ENCODE data around the gene PARD3B. TPM values are rescaled to one million over a fixed set of nuclear protein-coding genes. Genes with fewer than 3 reads are reported as not detected.

Gene PARD3B
- total RNA-seq, 1 experiment from 2014 or later = 6.4 TPM

GRCh38 chr2:205505371-205505770, 960.1 kb downstream of the PARD3B start:
- no CpG with 5 or more reads among the region's 2 CpGs for WGBS (ENCODE audit: extremely low coverage, insufficient read length, low lambda C conversion rate)
- no peak overlapping the region for H3K4me3 Mint-ChIP-seq
- H3K14ac ChIP-seq (ENCODE audit: insufficient read depth, low read length) = no peak overlapping the region
- H3K27me3 Mint-ChIP-seq (ENCODE audit: low read depth) = no peaks in the 10 kb centered on the region
- no peak overlapping the region for H4K5ac ChIP-seq (ENCODE audit: insufficient read length, low read depth, low read length)
- no peaks in the 10 kb centered on the region; the same call in 1 of the 2 replicates for H3K4me1 ChIP-seq (ENCODE audit: insufficient read depth, low read length)
- H2BK120ac ChIP-seq (ENCODE audit: low read depth, low read length, poor library complexity, severe bottlenecking) = no peak overlapping the region
- H2AK5ac ChIP-seq (ENCODE audit: insufficient read length, low read length) = no peak overlapping the region
- H3K23ac ChIP-seq (ENCODE audit: insufficient read length, low read depth, low read length) = no peak overlapping the region
- no peak overlapping the region for H2BK20ac ChIP-seq (ENCODE audit: low read depth, low read length, poor library complexity, severe bottlenecking)
- H3K9me3 ChIP-seq (ENCODE audit: control insufficient read depth, low read depth, low read length) = no peaks in the 10 kb centered on the region
- H3K9me3 Mint-ChIP-seq = peaks cover 3% of the 10 kb centered on the region in 2 experiments; a peak in 4 of 5 replicates
- no peaks in the 10 kb centered on the region for H3K79me1 ChIP-seq (ENCODE audit: insufficient read depth, low read depth, low read length, poor library complexity, severe bottlenecking)
- no peak overlapping the region for H3T11ph ChIP-seq (ENCODE audit: low read length)
- TF ChIP-seq, protein P1, sequence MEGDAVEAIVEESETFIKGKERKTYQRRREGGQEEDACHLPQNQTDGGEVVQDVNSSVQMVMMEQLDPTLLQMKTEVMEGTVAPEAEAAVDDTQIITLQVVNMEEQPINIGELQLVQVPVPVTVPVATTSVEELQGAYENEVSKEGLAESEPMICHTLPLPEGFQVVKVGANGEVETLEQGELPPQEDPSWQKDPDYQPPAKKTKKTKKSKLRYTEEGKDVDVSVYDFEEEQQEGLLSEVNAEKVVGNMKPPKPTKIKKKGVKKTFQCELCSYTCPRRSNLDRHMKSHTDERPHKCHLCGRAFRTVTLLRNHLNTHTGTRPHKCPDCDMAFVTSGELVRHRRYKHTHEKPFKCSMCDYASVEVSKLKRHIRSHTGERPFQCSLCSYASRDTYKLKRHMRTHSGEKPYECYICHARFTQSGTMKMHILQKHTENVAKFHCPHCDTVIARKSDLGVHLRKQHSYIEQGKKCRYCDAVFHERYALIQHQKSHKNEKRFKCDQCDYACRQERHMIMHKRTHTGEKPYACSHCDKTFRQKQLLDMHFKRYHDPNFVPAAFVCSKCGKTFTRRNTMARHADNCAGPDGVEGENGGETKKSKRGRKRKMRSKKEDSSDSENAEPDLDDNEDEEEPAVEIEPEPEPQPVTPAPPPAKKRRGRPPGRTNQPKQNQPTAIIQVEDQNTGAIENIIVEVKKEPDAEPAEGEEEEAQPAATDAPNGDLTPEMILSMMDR (conservative IDR thresholded peaks at IDR 0.05) = no peak
- H3K4me2 ChIP-seq (ENCODE audit: insufficient read depth, insufficient read length, low read length) = no peak overlapping the region
- H3K27me3 ChIP-seq (ENCODE audit: insufficient read depth, low read length) = no peaks in the 10 kb centered on the region
- no peak overlapping the region for H2AFZ ChIP-seq (ENCODE audit: low read length)
- H2BK15ac ChIP-seq (ENCODE audit: low read depth, low read length) = no peak overlapping the region
- no peak overlapping the region for H3K27ac Mint-ChIP-seq
- no peak overlapping the region for H3K18ac ChIP-seq (ENCODE audit: insufficient read length, low read depth, low read length)
- peaks cover 7% of the 10 kb centered on the region in 2 experiments for H3K4me1 Mint-ChIP-seq
- no peak overlapping the region for H4K8ac ChIP-seq (replicated peaks; ENCODE audit: insufficient read length, low read depth, low read length)
- H2BK5ac ChIP-seq (ENCODE audit: insufficient read length, low read length) = no peak overlapping the region
- H3K79me2 ChIP-seq (ENCODE audit: insufficient read depth, low read length) = no peaks in the 10 kb centered on the region
- H3K23me2 ChIP-seq (ENCODE audit: insufficient read length, low read depth, low read length, poor library complexity, severe bottlenecking) = no peaks in the 10 kb centered on the region
- no peaks in the 10 kb centered on the region for H4K20me1 ChIP-seq (ENCODE audit: control insufficient read depth, insufficient read depth, insufficient read length)
- H4K91ac ChIP-seq (ENCODE audit: insufficient read length, low read depth, low read length) = no peak overlapping the region
- no peak overlapping the region for H3K9ac ChIP-seq (ENCODE audit: extremely low read depth, insufficient read length, low read length)
- peaks cover 0 to 6% (median 3%) of the 10 kb centered on the region in 3 experiments; a peak in 5 of 7 replicates for H3K36me3 Mint-ChIP-seq (ENCODE audit: insufficient read depth in 1 of 3, low read depth in 3 of 3)
- no peak overlapping the region for H3K4ac ChIP-seq (ENCODE audit: low read depth, low read length)
- no peak overlapping the region for H2BK12ac ChIP-seq (ENCODE audit: insufficient read length, low read depth, low read length)
- no peak overlapping the region for H3K56ac ChIP-seq (ENCODE audit: insufficient read length, low read depth, low read length)
- DNase-seq = no peak
- no peak overlapping the region for H3K27ac ChIP-seq (ENCODE audit: insufficient read length, low read depth, low read length)

Measured in H9 (cell line).